Endothelial cell of umbilical vein (primary cell): ENCODE data around the gene SCAPER.

Experiments used
- EZH2 ChIP-seq: IDR thresholded peaks from 2 replicates; pipeline ENCODE4 v1.6.1; 2012; ENCODE audit warnings: borderline replicate concordance, low read depth, mild to moderate bottlenecking, moderate library complexity, low read length, inconsistent platforms; ENCODE audit not compliant: severe bottlenecking
- FOS ChIP-seq: IDR thresholded peaks from 2 replicates; pipeline ENCODE4 v1.6.1; 2011; ENCODE audit warnings: mild to moderate bottlenecking, low read length, moderate library complexity, borderline replicate concordance; ENCODE audit not compliant: insufficient read depth
- MYC ChIP-seq: IDR thresholded peaks from one replicate; pipeline ENCODE4 v1.6.1; 2011; ENCODE audit warnings: mild to moderate bottlenecking, low read depth, low read length
- POLR2A ChIP-seq: IDR thresholded peaks from 2 replicates; pipeline ENCODE4 v1.6.1; 2012; ENCODE audit warnings: low read depth, mild to moderate bottlenecking, control low read depth, low read length
- POLR2AphosphoS5 ChIP-seq: IDR thresholded peaks from 2 replicates; pipeline ENCODE4 v1.6.1; 2012; ENCODE audit warnings: low read depth, mild to moderate bottlenecking, control low read depth, low read length, moderate library complexity; ENCODE audit not compliant: insufficient read depth
- TF ChIP-seq, protein P1 (sequence below), 2 donors: IDR thresholded peaks; 1 replicate in 1 of 2; 2 replicates in 1 of 2; pipeline ENCODE4 v1.5.1; 2011; ENCODE audit warnings: low read length in 2 of 2, mild to moderate bottlenecking in 2 of 2, moderate library complexity in 2 of 2, control low read depth in 1 of 2, inconsistent platforms in 1 of 2, low read depth in 1 of 2; ENCODE audit not compliant: insufficient read depth in 1 of 2; ENCODE audit errors: extremely low read depth in 1 of 2
- TF ChIP-seq, protein P2 (sequence below): IDR thresholded peaks from 2 replicates; pipeline ENCODE4 v1.6.1; 2011; ENCODE audit not compliant: insufficient read depth, insufficient read length

- TF ChIP-seq, protein P1, sequence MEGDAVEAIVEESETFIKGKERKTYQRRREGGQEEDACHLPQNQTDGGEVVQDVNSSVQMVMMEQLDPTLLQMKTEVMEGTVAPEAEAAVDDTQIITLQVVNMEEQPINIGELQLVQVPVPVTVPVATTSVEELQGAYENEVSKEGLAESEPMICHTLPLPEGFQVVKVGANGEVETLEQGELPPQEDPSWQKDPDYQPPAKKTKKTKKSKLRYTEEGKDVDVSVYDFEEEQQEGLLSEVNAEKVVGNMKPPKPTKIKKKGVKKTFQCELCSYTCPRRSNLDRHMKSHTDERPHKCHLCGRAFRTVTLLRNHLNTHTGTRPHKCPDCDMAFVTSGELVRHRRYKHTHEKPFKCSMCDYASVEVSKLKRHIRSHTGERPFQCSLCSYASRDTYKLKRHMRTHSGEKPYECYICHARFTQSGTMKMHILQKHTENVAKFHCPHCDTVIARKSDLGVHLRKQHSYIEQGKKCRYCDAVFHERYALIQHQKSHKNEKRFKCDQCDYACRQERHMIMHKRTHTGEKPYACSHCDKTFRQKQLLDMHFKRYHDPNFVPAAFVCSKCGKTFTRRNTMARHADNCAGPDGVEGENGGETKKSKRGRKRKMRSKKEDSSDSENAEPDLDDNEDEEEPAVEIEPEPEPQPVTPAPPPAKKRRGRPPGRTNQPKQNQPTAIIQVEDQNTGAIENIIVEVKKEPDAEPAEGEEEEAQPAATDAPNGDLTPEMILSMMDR (IDR thresholded peaks at IDR 0.05; ENCODE audit: extremely low read depth in 1 of 2, insufficient read depth in 1 of 2, low read depth in 1 of 2, low read length in 2 of 2), result no peak
- TF ChIP-seq, protein P2, sequence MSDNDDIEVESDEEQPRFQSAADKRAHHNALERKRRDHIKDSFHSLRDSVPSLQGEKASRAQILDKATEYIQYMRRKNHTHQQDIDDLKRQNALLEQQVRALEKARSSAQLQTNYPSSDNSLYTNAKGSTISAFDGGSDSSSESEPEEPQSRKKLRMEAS, result no peak
- TF ChIP-seq POLR2A (no peak), POLR2AphosphoS5 (no peak), EZH2 (no peak), FOS (no peak), MYC (no peak)
These were observed 241.6 kb downstream of the SCAPER start for GRCh38 chr15:76663529-76663928.
